ENCODE measurements around the gene EMC1. TPM values are rescaled to one million over a fixed set of nuclear protein-coding genes. Genes with fewer than 3 reads are reported as not detected.
"Not testable (repeated sequence)": the region's sequence is repeated elsewhere in the genome, so short reads cannot be mapped to it uniquely, and the experiment has no call there.

EMC1 gene
- total and polyA plus RNA-seq, 2 experiments from 2014 or later = 25.0 to 37.0 TPM

- Histone ChIP-seq H3K27ac (no peak overlapping the region), H3K4me3 (no peak overlapping the region), H3K36me3 (peaks cover 84% of the 10 kb centered on the region), H3K27me3 (no peaks in the 10 kb centered on the region), H3K4me1 (ENCODE audit: low read depth) (peaks cover 4% of the 10 kb centered on the region), H3K9me3 (ENCODE audit: low read depth) (no peaks in the 10 kb centered on the region)
- TF ChIP-seq, protein P1, sequence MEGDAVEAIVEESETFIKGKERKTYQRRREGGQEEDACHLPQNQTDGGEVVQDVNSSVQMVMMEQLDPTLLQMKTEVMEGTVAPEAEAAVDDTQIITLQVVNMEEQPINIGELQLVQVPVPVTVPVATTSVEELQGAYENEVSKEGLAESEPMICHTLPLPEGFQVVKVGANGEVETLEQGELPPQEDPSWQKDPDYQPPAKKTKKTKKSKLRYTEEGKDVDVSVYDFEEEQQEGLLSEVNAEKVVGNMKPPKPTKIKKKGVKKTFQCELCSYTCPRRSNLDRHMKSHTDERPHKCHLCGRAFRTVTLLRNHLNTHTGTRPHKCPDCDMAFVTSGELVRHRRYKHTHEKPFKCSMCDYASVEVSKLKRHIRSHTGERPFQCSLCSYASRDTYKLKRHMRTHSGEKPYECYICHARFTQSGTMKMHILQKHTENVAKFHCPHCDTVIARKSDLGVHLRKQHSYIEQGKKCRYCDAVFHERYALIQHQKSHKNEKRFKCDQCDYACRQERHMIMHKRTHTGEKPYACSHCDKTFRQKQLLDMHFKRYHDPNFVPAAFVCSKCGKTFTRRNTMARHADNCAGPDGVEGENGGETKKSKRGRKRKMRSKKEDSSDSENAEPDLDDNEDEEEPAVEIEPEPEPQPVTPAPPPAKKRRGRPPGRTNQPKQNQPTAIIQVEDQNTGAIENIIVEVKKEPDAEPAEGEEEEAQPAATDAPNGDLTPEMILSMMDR (IDR thresholded peaks at IDR 0.05; ENCODE audit: low read depth, low read length) = no peak
- no peak for DNase-seq (ENCODE audit: low read depth in 1 of 2, low spot score in 1 of 2)
Measured at GRCh38 chr1:19186001-19186400, 65.3 kb downstream of the EMC1 start.

GRCh38 chr1:19182223-19182622, 69.1 kb downstream of the EMC1 start:
- Histone ChIP-seq H3K27me3 (no peaks in the 10 kb centered on the region), H3K36me3 (peaks cover 79% of the 10 kb centered on the region), H3K27ac (no peak overlapping the region), H3K4me1 (ENCODE audit: low read depth) (peaks cover 8% of the 10 kb centered on the region), H3K4me3 (no peak overlapping the region), H3K9me3 (ENCODE audit: low read depth) (no peaks in the 10 kb centered on the region)
- TF ChIP-seq, protein P1 (IDR thresholded peaks at IDR 0.05; ENCODE audit: low read depth, low read length) = no peak
- no peak for DNase-seq (ENCODE audit: low read depth in 1 of 2, low spot score in 1 of 2)

- not testable (repeated sequence) for H3K4me1 ChIP-seq (ENCODE audit: low read depth); H3K9me3 ChIP-seq (ENCODE audit: low read depth); H3K4me3 ChIP-seq; H3K27me3 ChIP-seq; DNase-seq (ENCODE audit: low read depth in 1 of 2, low spot score in 1 of 2)
- peak overlapping the region; percentile 61 for H3K27ac ChIP-seq
- H3K36me3 ChIP-seq = peaks cover 81% of the 10 kb centered on the region
Measured at GRCh38 chr1:19180265-19180657, 71.1 kb downstream of the EMC1 start.

DNA sequence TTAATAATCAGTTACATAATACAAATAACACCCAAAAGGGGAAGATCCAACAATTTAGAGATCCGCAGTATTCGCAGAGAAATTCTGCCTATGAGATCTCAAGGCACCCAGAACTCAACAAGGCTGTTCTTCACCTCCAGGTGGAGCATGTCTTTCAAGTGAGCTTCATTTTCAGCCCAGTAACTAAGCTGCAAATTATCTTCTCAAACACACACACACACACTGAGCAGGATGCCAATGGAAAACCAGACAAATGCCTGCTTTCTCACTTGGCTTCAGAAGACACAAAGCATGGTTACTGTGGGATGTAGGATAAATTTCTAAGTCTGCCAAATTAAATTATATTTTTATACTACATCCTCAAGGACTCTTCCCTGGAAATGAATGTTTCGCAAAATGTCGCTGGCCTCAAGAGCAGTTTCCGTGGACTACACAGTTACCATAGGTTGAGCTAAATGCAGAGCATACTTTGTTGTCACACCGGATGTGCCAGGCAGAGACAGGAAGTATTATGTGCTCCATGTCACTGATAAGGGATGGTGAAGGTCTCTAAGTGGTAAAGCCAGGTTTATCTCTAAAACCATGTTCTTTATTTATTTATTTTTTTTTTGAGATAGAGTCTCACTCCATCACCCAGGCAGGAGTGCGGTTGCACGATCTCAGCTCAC, 71.6 kb downstream of the EMC1 start:
- Histone ChIP-seq H3K36me3 (peaks cover 81% of the 10 kb centered on the region), H3K9me3 (ENCODE audit: low read depth) (no peaks in the 10 kb centered on the region), H3K27ac (peak overlapping the region; percentile 61), H3K27me3 (no peaks in the 10 kb centered on the region), H3K4me1 (ENCODE audit: low read depth) (peaks cover 8% of the 10 kb centered on the region), H3K4me3 (no peak overlapping the region)
- peak; percentile 49 to 69 for DNase-seq (ENCODE audit: low read depth in 1 of 2, low spot score in 1 of 2)
- TF ChIP-seq, protein P1 (IDR thresholded peaks at IDR 0.05; ENCODE audit: low read depth, low read length) = peak; percentile 43

DNA sequence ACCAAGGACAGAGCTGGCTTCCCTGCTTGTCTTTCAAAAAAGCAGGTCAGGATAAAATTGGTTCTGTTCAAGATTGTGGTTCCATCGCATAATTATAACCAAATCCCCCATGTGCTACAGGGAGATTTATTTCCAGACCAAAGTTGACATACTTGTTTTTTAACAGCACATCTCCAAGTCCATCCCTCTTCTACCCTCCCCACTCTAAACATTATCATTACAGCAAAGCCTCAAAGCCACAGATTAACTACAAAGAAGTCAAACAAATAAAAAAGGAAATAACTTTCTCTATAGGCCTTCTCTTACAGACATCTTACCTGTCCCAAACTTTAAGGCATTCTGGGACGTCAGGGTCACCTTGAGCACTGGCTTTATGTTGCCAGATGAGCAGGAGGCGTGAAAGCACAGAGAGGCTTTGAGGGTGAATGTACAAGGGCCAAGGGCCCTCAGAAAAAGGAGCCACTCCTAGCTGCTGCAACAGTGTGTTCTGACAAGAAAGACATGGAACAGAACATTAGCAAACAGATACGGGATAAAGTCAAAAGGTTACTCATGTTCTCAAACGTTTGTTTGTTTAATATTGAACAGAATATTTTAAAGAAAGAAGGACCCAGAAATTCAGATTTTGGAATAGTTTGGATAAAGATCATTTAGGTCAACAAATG, 72.5 kb downstream of the EMC1 start:
- TF ChIP-seq, protein P1 (IDR thresholded peaks at IDR 0.05; ENCODE audit: low read depth, low read length) = no peak
- H3K4me3 ChIP-seq = no peak overlapping the region
- H3K9me3 ChIP-seq (ENCODE audit: low read depth) = no peaks in the 10 kb centered on the region

GRCh38 chr1:19177811-19178210, 73.5 kb downstream of the EMC1 start:
- Histone ChIP-seq H3K4me1 (ENCODE audit: low read depth) (peaks cover 8% of the 10 kb centered on the region), H3K36me3 (peaks cover 82% of the 10 kb centered on the region), H3K27ac (peak overlapping the region; percentile 24), H3K4me3 (no peak overlapping the region), H3K9me3 (ENCODE audit: low read depth) (no peaks in the 10 kb centered on the region), H3K27me3 (no peaks in the 10 kb centered on the region)
- TF ChIP-seq, protein P1 (IDR thresholded peaks at IDR 0.05; ENCODE audit: low read depth, low read length) = no peak
- DNase-seq (ENCODE audit: low read depth in 1 of 2, low spot score in 1 of 2) = no peak

More for the DNA sequence above, 72.5 kb downstream of the EMC1 start:
- Histone ChIP-seq H3K27ac (peak overlapping the region; percentile 61), H3K4me1 (ENCODE audit: low read depth) (peaks cover 8% of the 10 kb centered on the region), H3K27me3 (no peaks in the 10 kb centered on the region), H3K36me3 (peaks cover 82% of the 10 kb centered on the region)
- DNase-seq (ENCODE audit: low read depth in 1 of 2, low spot score in 1 of 2) = no peak
